ENCODE measurements around the gene SMCO2. TPM values are rescaled to one million over a fixed set of nuclear protein-coding genes. Genes with fewer than 3 reads are reported as not detected.

Gene SMCO2
- total RNA-seq (not detected), total RNA-seq (0 to 0.15 reads per million in 2 donors)

DNA sequence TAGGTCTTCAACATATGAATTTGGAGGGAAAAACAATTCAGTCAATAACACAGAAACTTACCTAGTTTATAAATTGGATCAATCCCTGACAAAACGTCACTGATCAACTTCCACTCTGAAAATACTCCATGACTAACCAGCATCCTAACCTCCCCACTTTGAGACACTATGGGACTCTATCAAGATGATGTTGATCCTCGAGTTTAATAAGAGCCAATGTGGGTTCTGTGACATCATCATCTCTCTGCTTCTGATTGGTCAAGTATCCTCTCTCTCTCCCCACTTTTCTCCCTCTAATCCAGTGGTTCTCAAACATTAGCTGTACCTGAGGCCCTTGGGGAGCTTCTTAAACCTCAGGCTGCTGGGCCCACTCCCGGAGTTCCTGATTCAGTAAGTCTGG lies at the start of gene SMCO2:
SMCO2 (plus strand) TSS at position 301 of the 400 bp plus-strand sequence. CDS start 23,896 bp downstream, outside the sequence.
- DNase-seq (no peak), ATAC-seq (no peak)
- no peaks in the 10 kb centered on the region for H3K9me3 ChIP-seq (ENCODE audit: control insufficient read depth, low read length, poor library complexity, severe bottlenecking)
- Mint-ChIP-seq H3K36me3 (ENCODE audit: low read depth) (no peaks in the 10 kb centered on the region), H3K27ac (no peak within 1 kb of the TSS), H3K4me3 (no peak within 1 kb of the TSS), H3K4me1 (no peaks in the 10 kb centered on the region), H3K27me3 (peaks cover 2% of the 10 kb centered on the region)

DNA sequence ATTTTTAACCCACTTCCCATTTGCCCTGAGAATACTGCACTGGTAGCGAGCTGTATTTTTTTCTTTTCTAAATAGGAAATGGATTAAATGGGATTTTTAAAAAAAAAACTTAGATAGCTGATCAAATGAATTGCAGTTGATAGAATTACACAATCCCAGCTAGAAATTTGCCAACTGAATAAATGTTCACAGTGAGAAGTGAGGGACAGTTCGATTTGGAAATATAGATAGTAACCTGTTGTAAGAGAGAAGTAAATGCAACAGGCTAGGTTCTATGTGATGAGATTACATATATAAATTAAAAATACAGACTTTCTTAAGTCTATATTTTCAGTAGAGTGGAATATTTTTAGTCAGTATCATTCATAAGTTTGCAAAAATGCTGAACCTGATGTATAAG lies 48.1 kb upstream of the SMCO2 start:
- no peak overlapping the region for H3K27ac Mint-ChIP-seq
- no peaks in the 10 kb centered on the region for H3K36me3 Mint-ChIP-seq (ENCODE audit: low read depth)
- ATAC-seq (no peak), DNase-seq (no peak)
- no peaks in the 10 kb centered on the region for H3K4me1 Mint-ChIP-seq
- peaks cover 12% of the 10 kb centered on the region for H3K27me3 Mint-ChIP-seq
- no peak overlapping the region for H3K4me3 Mint-ChIP-seq
- no peaks in the 10 kb centered on the region for H3K9me3 ChIP-seq (ENCODE audit: control insufficient read depth, low read length, poor library complexity, severe bottlenecking)

DNA sequence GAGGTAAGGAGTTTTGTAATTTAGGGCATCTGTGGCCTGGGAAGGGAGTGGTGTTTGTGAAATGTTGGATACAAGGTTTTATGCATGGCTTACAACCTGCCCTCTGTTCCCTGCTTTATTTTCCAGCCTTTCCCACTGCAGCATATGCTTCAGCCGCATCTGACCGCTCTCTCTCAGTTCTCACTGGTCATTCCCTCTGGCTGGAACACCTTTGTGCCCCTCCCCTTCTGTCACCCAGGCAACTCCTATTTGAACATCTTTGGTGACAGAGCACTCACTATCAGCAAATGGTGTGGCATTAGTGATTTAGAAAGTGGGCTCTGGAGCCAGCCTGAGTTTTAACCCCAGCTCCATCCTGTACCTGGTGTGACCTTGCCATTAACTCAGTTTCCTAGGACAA lies 47.5 kb upstream of the SMCO2 start:
- DNase-seq (no peak), ATAC-seq (no peak)
- peaks cover 12% of the 10 kb centered on the region for H3K27me3 Mint-ChIP-seq
- no peaks in the 10 kb centered on the region for H3K4me1 Mint-ChIP-seq
- no peaks in the 10 kb centered on the region for H3K36me3 Mint-ChIP-seq (ENCODE audit: low read depth)
- H3K9me3 ChIP-seq (ENCODE audit: control insufficient read depth, low read length, poor library complexity, severe bottlenecking), result no peaks in the 10 kb centered on the region
- no peak overlapping the region for H3K27ac Mint-ChIP-seq
- H3K4me3 Mint-ChIP-seq, result no peak overlapping the region

DNA sequence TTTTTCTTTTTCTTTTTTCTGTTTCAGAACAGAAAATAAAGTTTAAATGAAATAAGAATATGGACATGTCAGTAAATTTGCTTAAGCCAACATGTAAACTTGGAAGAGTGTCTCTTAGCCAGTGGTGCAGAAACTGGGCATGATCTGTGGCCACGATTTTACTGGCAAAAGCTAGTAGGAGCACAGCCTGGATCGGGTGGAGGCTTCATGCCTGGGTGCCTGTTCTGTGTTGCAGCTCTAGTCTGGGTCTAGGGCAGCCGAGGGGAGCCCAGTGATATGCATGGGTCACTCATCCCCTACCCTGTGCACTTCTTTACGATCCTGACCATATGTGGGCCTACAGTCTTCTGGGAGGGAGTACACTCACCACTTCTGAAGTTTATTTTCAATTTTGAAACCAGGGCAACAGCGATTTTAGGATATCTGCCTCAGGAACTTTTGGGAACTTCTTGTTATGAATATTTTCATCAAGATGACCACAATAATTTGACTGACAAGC lies 45.6 kb upstream of the SMCO2 start:
- no peak for ATAC-seq

DNA sequence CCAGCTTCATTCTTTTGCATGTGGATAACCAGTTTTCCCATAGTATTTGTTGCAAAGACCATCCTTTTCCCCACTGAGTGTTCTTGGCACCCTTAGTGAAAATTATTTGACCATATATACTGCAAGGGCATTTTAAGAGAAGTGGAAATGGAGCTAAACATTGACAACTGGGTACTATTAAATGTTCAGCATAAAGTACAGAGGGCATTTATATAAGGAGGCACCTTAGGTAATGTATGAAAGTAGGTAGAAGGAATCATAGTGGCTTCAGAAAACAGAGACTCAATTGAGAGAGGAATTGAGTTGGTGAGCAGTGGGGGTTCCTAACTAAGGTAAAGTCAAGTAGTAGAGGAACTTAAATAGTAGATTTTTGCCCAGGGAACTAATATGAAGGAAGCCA lies 34.5 kb upstream of the SMCO2 start:
- Mint-ChIP-seq H3K4me3 (no peak overlapping the region), H3K27ac (no peak overlapping the region), H3K36me3 (ENCODE audit: low read depth) (peaks cover 2% of the 10 kb centered on the region), H3K4me1 (no peaks in the 10 kb centered on the region), H3K27me3 (no peaks in the 10 kb centered on the region)
- no peaks in the 10 kb centered on the region for H3K9me3 ChIP-seq (ENCODE audit: control insufficient read depth, low read length, poor library complexity, severe bottlenecking)
- no peak for DNase-seq
- ATAC-seq, result no peak

More for the DNA sequence above, 45.6 kb upstream of the SMCO2 start:
- no peak overlapping the region for H3K4me3 Mint-ChIP-seq
- no peak for DNase-seq
- H3K4me1 Mint-ChIP-seq, result no peaks in the 10 kb centered on the region
- no peaks in the 10 kb centered on the region for H3K9me3 ChIP-seq (ENCODE audit: control insufficient read depth, low read length, poor library complexity, severe bottlenecking)
- peaks cover 12% of the 10 kb centered on the region for H3K27me3 Mint-ChIP-seq
- H3K36me3 Mint-ChIP-seq (ENCODE audit: low read depth), result no peaks in the 10 kb centered on the region
- H3K27ac Mint-ChIP-seq, result no peak overlapping the region

DNA sequence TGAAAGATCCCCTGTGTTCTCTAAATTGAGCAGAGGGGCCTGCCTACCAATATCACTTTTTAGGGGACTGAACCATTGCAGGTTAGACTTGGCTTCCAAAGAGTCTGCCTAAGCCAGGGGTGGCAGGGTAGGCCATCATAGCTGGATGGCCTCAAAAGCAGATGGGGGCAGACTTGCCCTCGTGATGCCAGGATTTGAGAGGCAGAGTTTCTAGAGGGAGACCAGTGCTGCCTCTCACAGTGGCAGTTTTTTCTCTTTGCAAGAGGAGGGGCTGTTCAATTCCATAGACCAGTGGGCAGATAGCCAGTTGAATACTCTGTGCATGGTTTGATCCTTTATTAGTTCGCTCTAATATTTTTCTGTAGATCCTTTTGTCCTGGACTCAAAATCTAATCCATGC lies 23.8 kb upstream of the SMCO2 start:
- Mint-ChIP-seq H3K27me3 (no peaks in the 10 kb centered on the region), H3K4me3 (no peak overlapping the region), H3K36me3 (ENCODE audit: low read depth) (no peaks in the 10 kb centered on the region), H3K4me1 (peaks cover 3% of the 10 kb centered on the region), H3K27ac (no peak overlapping the region)
- no peak for DNase-seq
- no peaks in the 10 kb centered on the region for H3K9me3 ChIP-seq (ENCODE audit: control insufficient read depth, low read length, poor library complexity, severe bottlenecking)
- ATAC-seq, result no peak

DNA sequence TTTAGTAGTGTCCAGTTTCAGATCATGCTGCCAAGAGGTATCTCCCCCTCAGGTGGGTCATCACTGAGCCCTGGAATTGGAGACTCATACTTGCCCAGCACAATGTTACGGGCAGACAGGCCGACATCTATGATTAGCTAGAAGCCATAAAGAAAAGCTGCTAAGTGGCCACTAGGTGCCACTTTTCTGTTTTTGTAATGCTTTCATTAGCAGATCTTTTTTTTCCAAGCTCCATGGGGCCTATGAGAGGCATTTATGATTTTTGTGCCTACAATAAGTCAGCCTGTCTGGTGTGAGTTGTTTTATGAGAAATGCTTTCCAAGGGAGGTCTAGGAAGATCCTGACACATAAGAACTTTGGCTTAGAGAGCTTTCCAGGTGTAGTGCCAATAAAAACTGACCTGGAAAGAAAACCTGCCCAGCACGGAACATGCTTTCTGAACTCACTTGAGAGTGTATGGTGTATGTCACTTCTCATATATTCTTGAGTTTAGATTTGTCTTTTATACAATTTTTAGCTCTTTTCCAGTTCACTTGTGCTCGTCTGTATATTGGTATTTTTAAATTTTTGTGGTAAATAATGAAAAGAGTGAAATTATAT lies 21.8 kb upstream of the SMCO2 start:
- no peaks in the 10 kb centered on the region for H3K9me3 ChIP-seq (ENCODE audit: control insufficient read depth, low read length, poor library complexity, severe bottlenecking)
- no peak for DNase-seq
- H3K4me1 Mint-ChIP-seq, result peaks cover 4% of the 10 kb centered on the region
- no peaks in the 10 kb centered on the region for H3K27me3 Mint-ChIP-seq
- no peak overlapping the region for H3K4me3 Mint-ChIP-seq
- H3K27ac Mint-ChIP-seq, result no peak overlapping the region
- no peaks in the 10 kb centered on the region for H3K36me3 Mint-ChIP-seq (ENCODE audit: low read depth)
- no peak for ATAC-seq

DNA sequence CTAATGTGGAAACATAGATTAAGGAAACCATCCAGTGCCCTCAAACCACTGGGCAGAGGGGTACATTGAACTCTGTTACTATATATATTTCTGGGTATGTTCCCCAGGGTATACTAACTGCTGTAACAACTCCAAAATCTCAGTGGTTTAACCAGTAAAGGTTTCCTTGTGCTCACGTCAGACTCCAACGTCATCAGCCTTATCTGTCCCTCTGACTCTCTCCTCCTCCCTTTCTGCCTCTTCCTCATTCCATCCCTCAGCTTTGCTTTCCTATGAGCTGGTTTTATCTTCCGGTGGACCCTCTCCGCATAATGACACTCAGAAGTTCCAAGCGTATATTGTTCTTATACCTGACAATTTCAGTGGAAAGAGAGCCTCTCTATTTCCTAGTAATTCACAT lies 21.2 kb upstream of the SMCO2 start:
- Mint-ChIP-seq H3K36me3 (ENCODE audit: low read depth) (no peaks in the 10 kb centered on the region), H3K4me3 (no peak overlapping the region), H3K27ac (no peak overlapping the region), H3K27me3 (no peaks in the 10 kb centered on the region), H3K4me1 (peaks cover 6% of the 10 kb centered on the region)
- ATAC-seq (no peak), DNase-seq (no peak)
- no peaks in the 10 kb centered on the region for H3K9me3 ChIP-seq (ENCODE audit: control insufficient read depth, low read length, poor library complexity, severe bottlenecking)

DNA sequence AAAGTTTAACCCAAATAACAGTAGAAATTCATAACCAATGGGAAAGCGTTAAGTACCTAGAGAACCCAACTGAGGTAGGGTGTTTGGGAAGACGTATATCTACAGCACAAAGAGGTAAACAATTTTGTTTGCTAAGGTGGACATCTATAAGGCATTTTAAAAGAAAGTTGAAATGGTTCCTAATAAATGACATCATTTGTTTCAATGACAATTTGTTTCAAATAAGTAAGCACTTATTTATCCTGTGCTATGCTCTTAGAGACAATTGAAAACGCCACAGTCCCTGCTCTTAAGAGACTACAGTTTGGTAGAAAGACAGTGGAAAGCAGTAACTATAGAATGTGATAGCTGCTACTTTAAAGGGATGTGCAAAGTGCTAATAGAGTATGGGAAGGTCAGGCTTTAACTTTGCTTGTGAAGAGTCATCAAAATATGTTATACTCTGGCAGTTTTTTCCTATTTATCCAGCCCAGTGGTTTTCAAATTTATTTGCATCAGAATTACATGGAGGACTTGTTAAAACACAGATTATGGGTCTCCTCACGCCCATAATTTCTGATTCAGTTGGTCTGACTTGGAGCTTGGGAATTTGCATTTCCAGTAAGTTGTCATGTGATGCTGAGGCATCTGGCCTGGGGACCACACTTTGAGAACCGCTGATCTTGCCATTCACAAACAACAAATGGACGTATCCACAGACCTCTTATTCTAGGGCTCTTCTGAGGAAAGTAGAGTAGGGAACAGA lies 19.6 kb upstream of the SMCO2 start:
- DNase-seq (no peak), ATAC-seq (no peak)
- Mint-ChIP-seq H3K4me3 (no peak overlapping the region), H3K27me3 (no peaks in the 10 kb centered on the region), H3K27ac (no peak overlapping the region), H3K4me1 (peaks cover 6% of the 10 kb centered on the region), H3K36me3 (ENCODE audit: low read depth) (no peaks in the 10 kb centered on the region)
- no peaks in the 10 kb centered on the region for H3K9me3 ChIP-seq (ENCODE audit: control insufficient read depth, low read length, poor library complexity, severe bottlenecking)

DNA sequence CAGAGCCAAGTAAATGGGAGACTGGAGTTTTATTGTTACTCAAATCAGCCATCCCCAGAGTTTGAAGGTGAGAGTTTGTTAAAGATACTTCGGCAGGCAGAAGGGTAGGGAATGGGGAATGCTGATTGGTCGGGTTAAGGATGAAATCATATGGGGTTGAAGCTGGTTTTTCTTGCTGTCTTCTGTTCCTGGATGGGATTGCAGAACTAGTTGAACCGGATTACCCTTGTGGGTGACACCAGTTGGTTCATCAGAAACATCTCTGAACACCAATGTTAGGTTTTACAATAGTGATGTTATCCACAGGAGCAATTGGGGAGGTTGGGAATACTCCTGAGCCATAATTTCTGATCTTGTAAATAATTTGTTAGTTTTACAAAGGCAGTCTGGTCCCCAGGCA lies 18.7 kb upstream of the SMCO2 start:
- Mint-ChIP-seq H3K36me3 (ENCODE audit: low read depth) (no peaks in the 10 kb centered on the region), H3K4me3 (no peak overlapping the region), H3K27me3 (no peaks in the 10 kb centered on the region), H3K4me1 (peaks cover 6% of the 10 kb centered on the region), H3K27ac (no peak overlapping the region)
- ATAC-seq (no peak), DNase-seq (no peak)
- no peaks in the 10 kb centered on the region for H3K9me3 ChIP-seq (ENCODE audit: control insufficient read depth, low read length, poor library complexity, severe bottlenecking)

DNA sequence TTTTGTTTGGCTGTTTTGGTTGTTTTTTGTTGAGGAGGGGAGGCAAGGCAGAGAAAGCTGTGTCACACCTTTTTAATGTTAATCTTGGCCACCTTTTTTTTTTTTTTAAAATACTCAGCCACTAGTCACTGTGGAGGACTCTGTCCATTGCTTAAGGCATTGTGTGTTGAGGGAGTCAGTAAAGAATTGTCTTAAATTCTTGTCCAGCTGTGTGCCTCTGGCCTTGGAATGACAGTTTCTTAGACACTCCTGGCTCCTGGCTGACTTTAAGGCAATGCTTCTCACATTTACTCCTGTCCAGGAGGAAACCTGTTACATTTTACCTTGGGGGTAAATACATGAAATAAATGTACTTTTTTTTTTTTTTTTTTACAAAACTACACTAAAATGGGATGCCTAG lies 18.1 kb upstream of the SMCO2 start:
- ATAC-seq, result no peak
- no peak overlapping the region for H3K4me3 Mint-ChIP-seq
- H3K9me3 ChIP-seq (ENCODE audit: control insufficient read depth, low read length, poor library complexity, severe bottlenecking), result no peaks in the 10 kb centered on the region

DNA sequence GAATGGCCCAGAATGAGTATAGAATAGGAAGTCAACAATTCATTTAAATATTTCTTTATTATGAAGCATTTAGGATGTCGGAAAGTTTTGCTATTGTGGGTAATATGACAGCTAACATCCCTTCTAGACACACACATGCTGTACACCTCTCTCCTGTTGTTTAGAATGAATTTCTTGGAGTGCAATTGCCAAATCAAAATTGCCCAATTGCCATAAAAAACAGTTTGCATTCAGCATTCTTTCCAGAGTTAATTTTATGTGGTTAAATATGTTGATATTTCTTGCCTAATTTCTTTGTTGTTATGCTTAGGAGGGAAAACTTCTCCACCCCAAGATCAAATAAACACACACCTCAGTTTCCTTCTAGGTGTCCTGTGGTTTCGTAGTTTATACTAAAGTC lies 16.9 kb upstream of the SMCO2 start:
- DNase-seq, result no peak
- H3K27me3 Mint-ChIP-seq, result no peaks in the 10 kb centered on the region
- H3K36me3 Mint-ChIP-seq (ENCODE audit: low read depth), result no peaks in the 10 kb centered on the region
- no peak overlapping the region for H3K27ac Mint-ChIP-seq
- peaks cover 6% of the 10 kb centered on the region for H3K4me1 Mint-ChIP-seq
- no peak overlapping the region for H3K4me3 Mint-ChIP-seq
- H3K9me3 ChIP-seq (ENCODE audit: control insufficient read depth, low read length, poor library complexity, severe bottlenecking), result no peaks in the 10 kb centered on the region
- ATAC-seq, result no peak

More for the DNA sequence above, 18.1 kb upstream of the SMCO2 start:
- no peak overlapping the region for H3K27ac Mint-ChIP-seq
- H3K4me1 Mint-ChIP-seq, result peaks cover 6% of the 10 kb centered on the region
- no peaks in the 10 kb centered on the region for H3K36me3 Mint-ChIP-seq (ENCODE audit: low read depth)
- no peaks in the 10 kb centered on the region for H3K27me3 Mint-ChIP-seq
- no peak for DNase-seq

DNA sequence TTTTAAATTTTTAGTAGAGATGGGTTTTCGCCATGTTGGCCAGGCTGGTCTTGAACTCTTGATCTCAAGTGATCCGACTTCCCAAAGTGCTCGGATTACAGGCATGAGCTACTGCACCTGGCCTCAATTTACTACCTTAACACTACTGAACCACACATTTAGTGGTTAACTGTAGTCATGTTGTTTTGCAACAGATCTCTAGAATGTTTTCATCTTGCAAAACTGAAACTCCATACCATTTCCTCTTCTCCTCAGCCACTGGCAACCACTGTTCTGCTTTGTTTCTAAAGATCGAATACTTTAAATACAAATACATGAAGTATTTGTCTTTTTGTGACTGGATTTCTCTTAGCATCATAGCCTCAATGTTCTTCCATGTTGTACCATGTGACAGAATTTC lies 15.4 kb upstream of the SMCO2 start:
- H3K4me1 Mint-ChIP-seq, result peaks cover 12% of the 10 kb centered on the region
- ATAC-seq (no peak), DNase-seq (no peak)
- H3K4me3 Mint-ChIP-seq, result no peak overlapping the region
- H3K27ac Mint-ChIP-seq, result no peak overlapping the region
- no peaks in the 10 kb centered on the region for H3K9me3 ChIP-seq (ENCODE audit: control insufficient read depth, low read length, poor library complexity, severe bottlenecking)
- no peaks in the 10 kb centered on the region for H3K36me3 Mint-ChIP-seq (ENCODE audit: low read depth)
- peaks cover 8% of the 10 kb centered on the region for H3K27me3 Mint-ChIP-seq

All from T-helper 17 cell (primary cell).